Stimulated activated CD8-positive, alpha-beta memory T cell treated with anti-CD3 and anti-CD28 coated beads, Interleukin-4, amount 100 ng/mL, for 48 hours (primary cell): ENCODE results near the gene CRLF3.
"Not testable (repeated sequence)": the region's sequence is repeated elsewhere in the genome, so short reads cannot be mapped to it uniquely, and the experiment has no call there.

Source experiments
- DNase-seq: peaks from one replicate; pipeline ENCODE4 v3.0.0-alpha.2; 2020

The CRLF3 gene, protein sequence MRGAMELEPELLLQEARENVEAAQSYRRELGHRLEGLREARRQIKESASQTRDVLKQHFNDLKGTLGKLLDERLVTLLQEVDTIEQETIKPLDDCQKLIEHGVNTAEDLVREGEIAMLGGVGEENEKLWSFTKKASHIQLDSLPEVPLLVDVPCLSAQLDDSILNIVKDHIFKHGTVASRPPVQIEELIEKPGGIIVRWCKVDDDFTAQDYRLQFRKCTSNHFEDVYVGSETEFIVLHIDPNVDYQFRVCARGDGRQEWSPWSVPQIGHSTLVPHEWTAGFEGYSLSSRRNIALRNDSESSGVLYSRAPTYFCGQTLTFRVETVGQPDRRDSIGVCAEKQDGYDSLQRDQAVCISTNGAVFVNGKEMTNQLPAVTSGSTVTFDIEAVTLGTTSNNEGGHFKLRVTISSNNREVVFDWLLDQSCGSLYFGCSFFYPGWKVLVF

GRCh38 chr17:30824356-30825145 is at the start of gene CRLF3:
CRLF3 (minus strand) TSS chr17:30824692; CDS start chr17:30824651, 41 bp downstream.
- peak; percentile 90 for DNase-seq

- DNase-seq: no peak
Observed at GRCh38 chr17:30869005-30869404, 44.5 kb upstream of the CRLF3 start.

DNA sequence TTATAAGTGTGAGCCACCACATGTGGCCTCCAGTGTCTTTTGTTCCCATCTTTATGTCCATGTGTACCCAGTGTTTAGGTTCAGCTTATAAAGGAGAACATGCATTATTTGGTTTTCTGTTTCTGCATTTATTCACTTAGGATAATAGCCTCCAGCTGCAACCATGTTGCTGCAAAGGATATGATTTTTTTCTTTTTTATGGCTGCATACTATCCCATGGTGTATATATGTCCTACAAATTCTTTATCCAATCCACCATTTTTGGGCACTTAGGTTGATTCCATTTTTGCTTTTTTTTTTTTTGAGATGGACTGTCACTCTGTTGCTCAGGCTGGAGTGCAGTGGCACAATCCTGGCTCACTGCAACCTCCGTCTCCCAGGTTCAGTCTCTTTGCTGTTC is 40.1 kb upstream of the CRLF3 start:
- DNase-seq: no peak

GRCh38 chr17:30858556-30859250 is 34.2 kb upstream of the CRLF3 start:
- DNase-seq: no peak

DNA sequence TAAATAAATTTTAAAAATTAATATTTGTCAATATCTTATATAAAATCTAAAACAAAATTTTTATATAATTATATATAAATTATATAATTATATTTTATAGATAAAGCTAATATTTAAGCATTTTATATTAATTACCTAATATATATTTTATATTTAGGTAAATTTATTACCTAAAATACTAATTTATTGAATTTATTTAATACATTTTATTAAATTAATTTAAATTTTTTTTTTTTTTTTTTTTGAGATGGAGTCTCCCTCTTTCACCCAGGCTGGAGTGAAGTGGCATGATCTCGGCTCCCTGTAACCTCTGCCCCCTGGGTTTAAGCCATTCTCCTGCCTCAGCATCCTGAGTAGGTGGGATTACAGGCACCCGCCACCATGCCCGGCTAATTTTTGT is 29.7 kb upstream of the CRLF3 start:
- no peak for DNase-seq

GRCh38 chr17:30848021-30848420 is 23.5 kb upstream of the CRLF3 start:
- DNase-seq: no peak

- no peak for DNase-seq
Observed at GRCh38 chr17:30840771-30841170, 16.3 kb upstream of the CRLF3 start.

DNA sequence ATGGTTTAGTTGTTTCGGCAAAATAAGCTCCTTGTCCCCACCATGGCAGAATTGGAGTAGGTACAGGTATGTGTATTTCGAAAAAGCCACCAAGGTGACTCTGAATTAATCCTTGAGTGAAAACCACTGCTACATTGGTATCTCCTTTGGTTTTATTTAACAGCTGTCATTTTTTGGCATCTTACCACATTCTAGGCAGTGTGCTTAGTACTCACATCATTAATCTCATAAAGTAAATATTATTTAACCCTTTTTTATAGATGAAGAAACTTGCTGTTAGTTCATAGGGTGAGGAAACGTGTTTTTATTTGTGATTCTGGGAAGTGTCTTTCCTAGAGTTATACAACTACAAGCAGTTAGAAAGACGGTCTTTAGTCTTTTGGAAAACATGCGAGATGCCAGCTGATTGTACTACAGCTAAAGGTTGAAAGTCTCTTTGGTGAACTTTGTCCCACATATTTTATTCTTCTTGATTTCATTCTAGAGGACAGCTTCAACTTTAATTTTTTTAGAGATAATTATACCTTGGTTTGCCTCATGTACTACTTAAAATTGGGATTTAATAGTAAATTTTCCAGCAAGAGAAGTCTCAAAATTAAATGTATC is 13.8 kb upstream of the CRLF3 start:
- DNase-seq: no peak

- no peak for DNase-seq
Observed at GRCh38 chr17:30832438-30833124, 8.1 kb upstream of the CRLF3 start.

DNA sequence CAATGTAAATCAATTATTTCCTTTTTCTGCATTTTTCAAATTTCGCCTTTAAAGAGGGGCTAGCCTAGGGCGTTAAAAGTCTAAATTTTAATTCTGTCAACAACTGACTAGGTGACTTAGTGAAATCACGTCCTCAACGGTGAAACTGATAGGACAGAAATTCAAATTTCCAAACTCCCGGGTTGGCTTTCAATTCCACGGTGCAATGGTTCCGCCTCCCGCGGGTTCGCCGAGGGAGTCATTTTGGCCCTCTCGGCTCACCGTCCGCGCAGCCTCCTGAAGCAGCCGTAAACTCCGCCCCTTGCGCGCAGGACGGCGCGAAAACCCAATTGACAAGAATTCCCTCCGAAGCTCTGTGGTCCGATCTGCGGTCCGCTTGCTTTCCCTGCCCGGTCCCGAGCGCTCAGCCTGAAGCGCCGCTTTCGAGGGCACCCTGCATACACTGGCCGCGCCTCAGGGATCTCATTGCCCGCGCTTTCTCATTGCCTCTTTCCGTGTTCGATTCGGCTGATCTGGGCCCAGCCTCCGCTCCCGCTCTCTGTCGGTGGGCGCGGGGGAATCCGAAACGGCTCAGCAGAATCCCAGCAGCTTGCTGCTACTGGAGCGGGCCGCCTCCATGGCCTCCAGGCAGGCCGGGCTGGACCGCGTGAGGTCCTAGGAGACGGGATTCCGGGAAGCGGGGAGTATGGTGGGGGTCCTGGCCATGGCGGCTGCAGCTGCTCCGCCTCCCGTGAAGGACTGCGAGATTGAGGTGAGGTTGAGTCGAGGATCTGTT is 7.4 kb upstream of the CRLF3 start, which contains the start of gene ATAD5:
Gene ATAD5 (plus strand): TSS at position 304 of the 775 bp plus-strand sequence. CDS start 382 bp downstream, at position 686.
- DNase-seq: peak; percentile 93

- DNase-seq: no peak
Observed at GRCh38 chr17:30831257-30831656, 6.8 kb upstream of the CRLF3 start.

GRCh38 chr17:30829022-30829421 is 4.5 kb upstream of the CRLF3 start:
- no peak for DNase-seq

DNA sequence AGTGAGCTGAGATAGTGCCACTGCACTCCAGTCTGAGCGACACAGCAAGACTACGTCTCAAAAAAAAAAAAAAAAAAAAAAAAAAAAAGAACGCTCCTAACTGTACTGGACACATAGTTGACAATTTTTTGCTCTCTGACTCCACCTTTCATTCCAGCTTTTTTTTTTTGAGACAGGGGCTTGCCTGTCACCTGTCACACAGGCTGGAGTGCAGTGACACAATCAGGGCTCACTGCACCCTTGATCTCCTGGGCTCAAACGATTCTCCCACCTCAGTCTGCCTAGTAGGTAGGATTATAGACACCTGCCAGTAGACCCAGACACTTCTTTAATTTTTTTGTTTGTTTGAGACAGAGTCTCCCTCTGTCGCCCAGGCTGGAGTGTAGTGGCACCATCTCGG is 2.6 kb upstream of the CRLF3 start:
- no peak for DNase-seq

DNA sequence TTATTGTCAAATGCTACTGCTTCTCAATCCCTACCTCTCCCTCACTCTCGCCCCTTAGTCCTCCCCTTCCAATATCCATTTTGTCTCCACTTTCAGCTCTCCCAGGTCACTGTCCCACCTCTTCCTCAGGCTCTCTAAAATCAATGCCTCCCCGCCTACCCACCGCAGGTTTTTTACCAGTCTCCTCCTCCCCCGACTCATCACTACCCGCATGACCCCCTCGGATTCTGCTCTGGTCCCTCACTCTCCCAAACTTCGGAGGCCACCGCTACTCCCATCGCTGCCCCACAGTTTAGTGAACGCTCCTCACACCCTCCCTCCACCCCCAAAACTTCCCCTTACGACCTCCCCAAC is 513 bp downstream of the CRLF3 start:
- peak; percentile 64 for DNase-seq

- DNase-seq: no peak
Observed at GRCh38 chr17:30823421-30823820, 1.1 kb downstream of the CRLF3 start.

DNA sequence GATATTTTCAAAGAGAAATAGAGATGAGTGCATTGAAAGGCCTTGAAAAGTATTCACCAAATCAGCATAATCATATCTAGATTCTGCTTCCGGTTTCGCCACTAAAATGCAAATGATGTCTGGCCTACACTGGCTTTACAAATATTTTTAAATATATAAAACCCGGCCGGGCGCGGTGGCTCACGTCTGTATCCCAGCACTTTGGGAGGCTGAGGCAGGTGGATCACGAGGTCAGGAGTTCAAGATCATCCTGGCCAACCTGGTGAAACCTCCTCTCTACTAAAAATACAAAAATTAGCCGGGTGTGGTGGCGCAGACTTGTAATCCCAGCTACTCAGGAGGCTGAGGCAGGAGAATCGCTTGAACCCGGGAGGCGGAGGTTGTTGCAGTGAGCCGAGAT is 1.6 kb downstream of the CRLF3 start:
- not testable (repeated sequence) for DNase-seq

DNA sequence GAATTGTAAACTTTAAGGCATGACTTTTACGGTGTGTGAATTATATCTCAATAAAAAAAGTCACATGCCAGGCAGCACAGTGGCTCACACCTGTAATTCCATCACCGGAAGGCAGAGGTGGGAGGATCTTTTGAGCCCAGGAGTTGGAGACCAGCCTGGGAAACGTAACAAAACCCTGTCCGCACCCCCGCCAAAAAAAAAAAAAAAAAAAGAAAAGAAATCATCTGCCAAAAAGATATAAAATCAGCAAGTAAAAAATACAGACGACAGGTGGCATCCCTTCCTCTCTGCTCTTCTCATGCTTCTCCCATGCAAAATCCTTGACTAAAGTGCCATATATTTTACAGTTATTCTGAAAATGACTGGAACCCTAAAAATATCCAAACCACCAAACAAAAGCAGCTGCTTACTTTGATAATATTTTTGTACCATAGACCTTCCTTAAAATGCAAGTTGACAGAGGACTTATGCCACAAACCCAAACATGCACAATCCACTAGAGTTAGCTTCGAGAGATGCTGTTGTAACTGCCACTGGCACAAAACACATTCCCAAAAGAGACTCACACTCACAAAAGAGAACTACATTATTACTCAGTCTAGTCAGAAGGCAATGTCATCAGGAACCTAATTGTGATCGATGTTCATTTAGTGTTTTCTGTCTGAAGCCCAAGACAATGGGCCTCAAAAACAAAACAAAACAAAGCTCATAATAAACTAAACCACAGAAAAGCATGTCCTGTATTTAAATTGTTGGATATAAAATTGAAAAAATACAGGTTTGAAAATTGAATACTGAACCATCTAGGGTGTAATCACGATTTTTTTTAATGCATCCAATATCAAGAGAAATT is 2.4 kb downstream of the CRLF3 start:
- DNase-seq: no peak

- no peak for DNase-seq
Observed at GRCh38 chr17:30819971-30820705, 4.4 kb downstream of the CRLF3 start.

DNA sequence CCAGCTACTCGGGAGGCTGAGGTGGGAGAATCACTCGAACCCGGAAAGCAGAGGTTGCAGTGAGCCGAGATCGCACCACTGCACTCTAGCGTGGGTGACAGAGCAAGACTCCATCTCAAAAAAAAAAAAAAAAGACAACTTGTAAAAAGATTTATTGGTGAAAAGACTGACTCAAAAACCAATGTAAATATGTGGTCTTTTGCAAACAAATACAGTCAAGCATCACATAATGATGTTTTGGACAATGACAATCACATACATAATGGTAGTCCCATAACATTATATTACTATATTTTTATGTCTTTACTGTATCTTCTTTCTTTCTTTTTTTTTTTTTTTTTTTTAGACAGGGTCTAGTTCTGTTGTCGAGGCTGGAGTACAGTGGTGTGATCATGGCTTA is 8.3 kb downstream of the CRLF3 start:
- no peak for DNase-seq

DNA sequence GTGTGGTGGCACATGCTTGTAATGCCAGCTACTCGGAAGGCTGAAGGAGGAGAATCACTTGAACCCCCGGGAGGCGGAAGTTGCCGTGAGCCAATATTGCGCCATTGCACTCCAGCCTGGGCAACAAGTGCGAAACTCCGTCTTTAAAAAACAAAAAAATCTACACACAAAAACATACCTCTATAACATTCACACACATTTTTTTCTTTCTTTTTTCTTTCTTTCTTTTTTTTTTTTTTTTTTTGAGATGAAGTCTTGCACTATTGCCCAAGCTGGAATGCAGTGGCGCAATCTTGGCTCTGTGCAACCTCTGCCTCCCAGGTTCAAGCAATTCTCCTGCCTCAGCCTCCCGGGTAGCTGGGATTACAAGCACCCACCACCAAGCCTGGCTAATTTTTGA is 9.6 kb downstream of the CRLF3 start:
- not testable (repeated sequence) for DNase-seq
